GM12865 (cell line): ENCODE measurements around the gene GSTM3.

Source experiments
- DNase-seq: peaks from one replicate; pipeline ENCODE4 v3.0.0; 2010; ENCODE audit warnings: low read depth
- H3K4me3 ChIP-seq: 2 replicates; pipeline ENCODE4 v1.5.1; 2011; ENCODE audit warnings: mild to moderate bottlenecking, low read depth, low read length, control low read depth
- TF ChIP-seq, protein P1 (sequence below): IDR thresholded peaks from 2 replicates; pipeline ENCODE4 v1.5.1; 2011; ENCODE audit warnings: low read length, control low read depth, low read depth, inconsistent platforms; ENCODE audit not compliant: insufficient read depth; ENCODE audit errors: missing control alignments

GSTM3 gene

DNA sequence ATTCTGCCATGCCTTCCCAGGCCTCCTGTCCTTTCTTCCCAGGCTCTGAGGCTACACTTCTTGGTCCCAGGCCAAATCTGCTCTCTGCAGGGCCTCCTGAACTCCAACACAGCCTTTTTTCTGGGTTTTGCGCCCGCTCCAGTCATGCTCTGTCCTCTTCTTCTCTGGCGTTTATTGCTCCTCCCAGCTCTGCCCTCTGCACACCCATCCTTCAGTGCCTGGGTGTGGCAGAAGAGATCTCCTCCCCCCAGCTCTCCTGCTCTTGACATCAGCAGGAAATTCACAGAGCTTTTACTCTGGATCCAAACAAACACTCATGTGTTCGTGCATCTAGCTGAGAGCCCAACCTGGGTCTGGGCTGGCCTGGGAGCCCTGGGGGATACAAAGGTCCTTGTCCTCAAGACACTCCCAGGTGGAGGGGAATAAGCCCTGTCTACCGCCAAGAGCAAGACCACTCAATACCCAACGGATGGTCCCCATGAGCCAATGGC is 45.7 kb upstream of the GSTM3 start:
- DNase-seq = no peak
- no peak overlapping the region for H3K4me3 ChIP-seq
- TF ChIP-seq, protein P1, sequence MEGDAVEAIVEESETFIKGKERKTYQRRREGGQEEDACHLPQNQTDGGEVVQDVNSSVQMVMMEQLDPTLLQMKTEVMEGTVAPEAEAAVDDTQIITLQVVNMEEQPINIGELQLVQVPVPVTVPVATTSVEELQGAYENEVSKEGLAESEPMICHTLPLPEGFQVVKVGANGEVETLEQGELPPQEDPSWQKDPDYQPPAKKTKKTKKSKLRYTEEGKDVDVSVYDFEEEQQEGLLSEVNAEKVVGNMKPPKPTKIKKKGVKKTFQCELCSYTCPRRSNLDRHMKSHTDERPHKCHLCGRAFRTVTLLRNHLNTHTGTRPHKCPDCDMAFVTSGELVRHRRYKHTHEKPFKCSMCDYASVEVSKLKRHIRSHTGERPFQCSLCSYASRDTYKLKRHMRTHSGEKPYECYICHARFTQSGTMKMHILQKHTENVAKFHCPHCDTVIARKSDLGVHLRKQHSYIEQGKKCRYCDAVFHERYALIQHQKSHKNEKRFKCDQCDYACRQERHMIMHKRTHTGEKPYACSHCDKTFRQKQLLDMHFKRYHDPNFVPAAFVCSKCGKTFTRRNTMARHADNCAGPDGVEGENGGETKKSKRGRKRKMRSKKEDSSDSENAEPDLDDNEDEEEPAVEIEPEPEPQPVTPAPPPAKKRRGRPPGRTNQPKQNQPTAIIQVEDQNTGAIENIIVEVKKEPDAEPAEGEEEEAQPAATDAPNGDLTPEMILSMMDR = no peak

DNA sequence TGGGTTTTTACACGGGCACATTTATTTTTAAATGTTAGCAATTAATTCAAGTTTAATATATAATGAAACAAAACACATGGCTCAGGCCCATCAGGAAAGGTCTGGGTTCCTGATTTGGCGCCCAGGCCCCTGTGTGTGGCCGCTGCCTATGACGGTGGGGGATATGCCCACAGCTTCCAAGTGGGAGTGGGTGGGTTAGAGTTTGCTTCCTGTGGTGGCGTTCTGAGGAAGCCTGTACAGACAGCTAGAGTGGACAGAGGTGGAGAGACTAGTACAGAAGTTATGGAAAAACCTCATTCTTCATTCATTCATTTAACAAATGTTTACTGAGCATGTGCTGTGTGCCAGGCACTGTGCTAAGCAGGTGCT is 45.3 kb upstream of the GSTM3 start:
- DNase-seq = no peak
- TF ChIP-seq, protein P1 = no peak
- H3K4me3 ChIP-seq = no peak overlapping the region

DNA sequence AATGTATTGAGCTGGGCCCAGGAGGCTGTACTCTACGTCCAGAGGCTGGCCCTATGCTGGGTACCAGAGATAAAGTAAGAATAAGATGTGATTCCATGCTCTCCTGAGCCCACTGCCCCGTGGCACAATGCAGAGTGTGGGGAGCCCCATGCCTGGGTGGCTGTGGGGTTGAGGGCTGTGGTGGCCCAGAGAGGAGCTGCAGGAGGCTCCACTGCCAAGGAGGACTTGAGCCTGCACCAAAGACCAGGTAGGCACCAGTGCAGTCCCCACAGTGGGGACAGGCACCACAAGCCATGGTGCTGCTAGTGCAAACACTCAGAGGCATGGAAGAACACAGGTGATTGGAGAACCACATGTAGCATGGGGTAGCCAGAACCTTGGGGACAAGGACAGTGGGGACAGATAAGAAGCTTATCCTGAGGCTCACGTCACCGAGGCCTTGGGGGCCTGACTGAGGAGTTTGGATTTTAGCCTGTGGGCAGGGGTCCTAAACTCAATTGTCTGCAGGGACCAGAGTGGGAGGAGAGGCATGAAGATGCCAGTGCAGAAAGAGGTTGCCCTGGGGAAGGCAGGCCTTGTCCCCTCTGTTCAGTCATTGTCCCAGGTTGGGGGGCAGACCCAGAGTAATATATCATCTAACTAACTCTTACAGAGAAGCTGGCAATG is 44.7 kb upstream of the GSTM3 start:
- TF ChIP-seq, protein P1 = no peak
- no peak overlapping the region for H3K4me3 ChIP-seq
- no peak for DNase-seq

DNA sequence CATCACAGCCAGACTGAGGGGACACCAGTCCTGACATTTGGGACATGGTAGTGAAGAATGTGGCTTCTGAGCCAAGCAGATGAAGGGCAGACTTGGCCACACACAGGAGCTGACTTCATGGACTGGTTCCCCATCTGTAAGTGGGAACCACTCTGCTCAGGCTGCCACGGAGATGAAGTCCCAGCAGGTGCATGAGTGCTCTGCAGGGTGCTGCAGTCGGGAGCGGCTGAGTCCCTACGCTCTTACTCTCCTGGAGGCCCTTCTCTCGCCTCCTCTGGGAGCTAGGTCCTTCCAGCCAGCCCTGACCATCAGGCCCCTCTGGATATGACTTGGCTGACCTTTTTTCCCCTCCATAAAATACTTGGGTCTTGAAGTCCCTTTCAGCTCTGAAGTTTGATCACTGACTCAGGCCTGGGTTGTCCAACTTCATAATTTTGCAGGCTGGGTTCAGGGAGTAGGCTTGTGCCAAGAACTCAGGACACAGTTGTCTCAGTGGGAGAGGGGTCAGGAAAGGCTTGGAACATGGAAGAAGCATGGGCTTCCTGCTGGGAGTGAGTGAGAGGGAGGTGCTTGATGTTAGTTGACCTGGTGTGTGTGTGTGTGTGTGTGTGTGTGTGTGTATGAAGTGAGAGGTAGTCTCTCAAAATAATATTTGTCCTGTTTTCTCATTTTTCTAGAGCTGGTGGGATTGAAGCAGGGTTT is 43.9 kb upstream of the GSTM3 start:
- TF ChIP-seq, protein P1 = no peak
- DNase-seq = no peak
- no peak overlapping the region for H3K4me3 ChIP-seq

DNA sequence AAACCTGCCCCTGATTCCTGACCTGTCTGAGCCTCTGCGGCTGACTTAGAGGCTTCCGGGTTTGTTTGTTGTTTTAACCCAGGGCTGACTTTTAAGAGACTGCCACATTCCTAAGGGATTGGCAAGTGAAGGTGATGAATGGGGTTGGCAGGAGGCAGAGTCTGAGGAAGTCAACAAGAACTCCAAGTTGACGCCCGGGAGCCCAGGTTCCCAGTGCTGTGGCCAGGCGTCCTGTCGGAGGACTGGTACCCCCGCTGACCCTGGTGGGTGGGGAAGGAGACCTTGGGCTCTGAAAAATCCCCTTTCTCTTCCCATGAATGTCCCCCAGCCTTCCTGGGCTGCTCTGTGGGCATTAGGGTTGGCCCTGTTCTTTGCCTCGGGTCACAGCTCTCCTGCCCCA is 42.6 kb upstream of the GSTM3 start:
- H3K4me3 ChIP-seq = no peak overlapping the region
- no peak for DNase-seq
- TF ChIP-seq, protein P1 = no peak

DNA sequence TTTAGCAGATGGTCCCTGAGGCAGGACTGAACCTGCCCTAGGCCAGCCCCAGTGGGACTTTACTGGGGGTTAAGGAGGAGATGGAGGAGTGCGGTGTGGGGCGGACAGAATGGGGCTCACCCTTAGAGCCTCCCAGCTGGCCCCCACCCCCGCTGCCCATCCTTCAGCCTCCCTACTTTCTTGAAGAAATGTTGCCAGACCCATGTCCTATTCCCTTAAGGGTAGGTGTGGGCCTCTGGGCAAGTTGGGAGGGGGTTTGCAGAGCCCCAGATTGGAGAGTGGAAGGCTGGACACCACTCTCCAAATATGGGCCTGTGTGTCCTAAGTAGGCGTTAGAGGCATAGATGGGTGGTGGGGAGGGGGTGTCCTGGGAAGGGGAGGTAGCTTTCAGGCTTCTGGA is 42.1 kb upstream of the GSTM3 start:
- TF ChIP-seq, protein P1 = no peak
- H3K4me3 ChIP-seq = no peak overlapping the region
- no peak for DNase-seq
